Neutrophil (primary cell): ENCODE data around the gene NFE2L1.

ENCODE experiments used
- H3K27ac ChIP-seq: fragments of 200-600 bp; sonication (generic); 2 replicates; pipeline ENCODE4 v1.5.1; 2016; ENCODE audit warnings: mild to moderate bottlenecking, moderate library complexity
- H3K27me3 ChIP-seq: fragments of 200-600 bp; sonication (generic); 2 replicates; pipeline ENCODE4 v1.6.0; 2016; ENCODE audit warnings: mild to moderate bottlenecking
- H3K36me3 ChIP-seq: fragments of 200-600 bp; sonication (generic); 2 replicates; pipeline ENCODE4 v1.5.1; 2017
- H3K4me1 ChIP-seq, 2 experiments: fragments of 200-600 bp in 1 of 2; sonication (generic) in 1 of 2; 1 replicate in 1 of 2; 2 replicates in 1 of 2; pipeline versions ENCODE4 v1.5.1 to v1.6.1; 2013 to 2016; ENCODE audit warnings: low read depth in 1 of 2, low read length in 1 of 2, mild to moderate bottlenecking in 1 of 2, moderate library complexity in 1 of 2; ENCODE audit not compliant: control insufficient read depth in 1 of 2, insufficient read depth in 1 of 2
- H3K4me3 ChIP-seq, 2 experiments: fragments of 200-600 bp in 1 of 2; sonication (generic) in 1 of 2; 1 replicate in 1 of 2; 2 replicates in 1 of 2; pipeline ENCODE4 v1.5.1; 2013 to 2016; ENCODE audit warnings: low read depth in 1 of 2, low read length in 1 of 2, mild to moderate bottlenecking in 1 of 2, moderate library complexity in 1 of 2
- H3K9me3 ChIP-seq: fragments of 200-600 bp; sonication (generic); 2 replicates; pipeline ENCODE4 v1.5.1; 2016
- TF ChIP-seq, protein P1 (sequence below): fragments of 200-600 bp; sonication (generic); IDR thresholded peaks from 2 replicates; pipeline ENCODE4 v1.5.1; 2016; ENCODE audit warnings: antibody characterized with exemption

The NFE2L1 gene

DNA sequence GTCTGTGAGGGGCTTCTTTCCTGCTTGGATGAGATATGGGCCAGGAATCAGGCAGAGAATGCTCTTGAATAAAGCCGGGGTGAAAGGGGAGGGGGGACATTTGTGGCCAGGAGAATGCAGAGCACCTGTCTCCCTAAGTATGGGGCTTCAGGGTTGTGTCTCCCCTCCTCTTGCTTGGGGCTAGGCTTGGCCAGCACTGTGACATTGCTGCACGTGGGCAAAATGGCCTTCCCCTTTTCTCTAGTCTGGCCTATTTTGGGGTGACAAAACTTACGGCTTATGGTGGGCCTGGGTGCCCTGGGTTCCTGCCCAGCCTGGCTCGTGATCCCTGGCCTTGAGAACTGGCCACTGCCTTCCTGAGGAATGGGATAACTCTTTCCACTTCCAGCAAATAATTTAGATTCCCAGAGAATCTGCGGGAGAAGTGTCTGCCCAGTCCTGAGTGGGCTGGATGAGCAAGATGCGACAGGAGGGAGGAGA, 5.6 kb downstream of the NFE2L1 start:
- Histone ChIP-seq H3K4me3 (no peak overlapping the region), H3K36me3 (peaks cover 84% of the 10 kb centered on the region), H3K4me1 (peaks cover 20% of the 10 kb centered on the region in 2 experiments), H3K27me3 (no peaks in the 10 kb centered on the region), H3K27ac (no peak overlapping the region), H3K9me3 (no peaks in the 10 kb centered on the region)
- TF ChIP-seq, protein P1, sequence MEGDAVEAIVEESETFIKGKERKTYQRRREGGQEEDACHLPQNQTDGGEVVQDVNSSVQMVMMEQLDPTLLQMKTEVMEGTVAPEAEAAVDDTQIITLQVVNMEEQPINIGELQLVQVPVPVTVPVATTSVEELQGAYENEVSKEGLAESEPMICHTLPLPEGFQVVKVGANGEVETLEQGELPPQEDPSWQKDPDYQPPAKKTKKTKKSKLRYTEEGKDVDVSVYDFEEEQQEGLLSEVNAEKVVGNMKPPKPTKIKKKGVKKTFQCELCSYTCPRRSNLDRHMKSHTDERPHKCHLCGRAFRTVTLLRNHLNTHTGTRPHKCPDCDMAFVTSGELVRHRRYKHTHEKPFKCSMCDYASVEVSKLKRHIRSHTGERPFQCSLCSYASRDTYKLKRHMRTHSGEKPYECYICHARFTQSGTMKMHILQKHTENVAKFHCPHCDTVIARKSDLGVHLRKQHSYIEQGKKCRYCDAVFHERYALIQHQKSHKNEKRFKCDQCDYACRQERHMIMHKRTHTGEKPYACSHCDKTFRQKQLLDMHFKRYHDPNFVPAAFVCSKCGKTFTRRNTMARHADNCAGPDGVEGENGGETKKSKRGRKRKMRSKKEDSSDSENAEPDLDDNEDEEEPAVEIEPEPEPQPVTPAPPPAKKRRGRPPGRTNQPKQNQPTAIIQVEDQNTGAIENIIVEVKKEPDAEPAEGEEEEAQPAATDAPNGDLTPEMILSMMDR: no peak

DNA sequence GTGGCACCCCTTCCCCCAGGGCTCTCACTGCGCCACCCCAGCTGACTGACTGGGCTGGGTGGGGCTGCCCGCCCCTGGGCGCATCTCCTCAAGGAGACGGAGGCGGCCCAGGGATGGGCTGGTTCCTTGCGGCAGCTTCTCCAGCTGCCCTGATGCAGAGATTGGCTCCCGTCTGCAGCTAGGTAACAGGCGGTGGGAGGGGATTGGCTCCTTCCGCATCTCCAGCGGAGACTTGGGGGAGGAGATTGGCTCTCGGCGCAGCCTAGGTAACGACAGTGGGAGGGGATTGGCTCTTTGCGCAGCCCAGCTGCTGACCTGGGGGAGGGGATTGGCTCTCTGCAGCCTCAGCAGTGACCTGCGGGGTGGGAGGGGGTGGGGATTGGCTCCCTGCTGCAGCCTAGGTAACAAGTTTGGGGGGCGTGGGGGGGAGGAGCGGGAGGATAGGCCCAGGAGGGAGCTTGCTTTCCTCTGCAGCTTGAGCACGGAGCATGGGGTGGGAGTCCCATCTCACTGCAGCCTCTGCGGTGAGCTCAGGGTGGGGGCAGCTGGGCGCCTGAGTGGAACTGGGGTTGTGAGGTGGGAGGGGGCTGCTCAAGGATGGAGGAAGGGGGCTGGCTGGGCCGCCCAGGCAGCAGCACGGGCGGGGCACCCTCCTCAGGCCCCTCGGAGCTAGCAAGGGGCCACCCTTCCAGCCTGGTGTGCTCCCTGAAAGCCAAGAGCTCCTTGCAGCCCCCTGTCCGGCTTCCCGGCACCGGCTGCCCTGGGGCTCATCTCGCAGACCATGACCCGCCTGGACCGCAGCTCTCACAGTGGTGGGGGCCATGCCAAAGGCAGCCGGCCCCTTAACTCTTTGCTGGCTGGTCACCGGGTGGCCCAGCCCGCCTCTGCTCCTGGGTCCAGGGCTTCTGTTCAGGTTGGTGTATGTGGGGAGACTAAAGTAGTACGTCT, 6.4 kb downstream of the NFE2L1 start:
- no peak overlapping the region for H3K27ac ChIP-seq

DNA sequence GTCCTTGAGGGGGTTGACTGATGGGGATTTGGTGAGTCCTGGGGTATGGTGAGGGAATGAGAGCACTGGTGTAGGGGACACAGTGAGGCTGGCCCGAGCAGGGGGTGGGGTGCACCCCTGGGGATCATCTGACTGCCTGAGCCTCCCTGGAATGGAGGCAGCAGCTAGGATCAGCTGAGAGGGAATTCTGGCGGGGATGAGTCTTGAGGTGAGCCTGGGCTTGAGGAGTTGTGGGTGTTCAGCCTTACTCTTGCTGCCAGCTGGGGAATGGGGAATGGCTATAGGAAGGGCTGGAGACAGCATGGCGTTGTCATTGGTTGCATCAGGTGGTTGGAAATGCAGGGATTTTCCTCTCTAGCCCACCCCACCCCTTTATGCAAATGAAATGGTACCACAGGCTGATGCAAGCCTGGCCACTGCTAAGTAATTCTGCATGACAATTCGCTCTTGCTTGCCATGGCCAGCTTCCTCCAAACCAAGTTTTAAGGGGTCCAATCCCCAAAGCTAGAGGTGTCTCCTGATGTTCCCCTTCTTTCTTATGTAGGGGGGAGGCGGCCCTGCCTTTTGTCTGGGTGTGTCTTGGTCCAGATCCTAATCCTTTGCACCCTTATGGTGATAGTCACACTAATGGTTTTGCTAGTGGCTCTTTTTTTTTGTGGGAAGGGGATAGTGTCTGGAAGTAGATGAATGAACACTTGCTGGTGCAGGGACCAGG, 7.5 kb downstream of the NFE2L1 start:
- TF ChIP-seq, protein P1: no peak
- Histone ChIP-seq H3K36me3 (peaks cover 100% of the 10 kb centered on the region), H3K4me3 (no peak overlapping the region), H3K27me3 (no peaks in the 10 kb centered on the region), H3K4me1 (peaks cover 6 to 10% of the 10 kb centered on the region in 2 experiments), H3K27ac (no peak overlapping the region), H3K9me3 (no peaks in the 10 kb centered on the region)

More for the DNA sequence above, 6.4 kb downstream of the NFE2L1 start:
- H3K9me3 ChIP-seq: no peaks in the 10 kb centered on the region
- peaks cover 13% of the 10 kb centered on the region in 2 experiments for H3K4me1 ChIP-seq
- H3K36me3 ChIP-seq: peaks cover 91% of the 10 kb centered on the region
- no peak overlapping the region for H3K4me3 ChIP-seq
- no peaks in the 10 kb centered on the region for H3K27me3 ChIP-seq
- TF ChIP-seq, protein P1: no peak

DNA sequence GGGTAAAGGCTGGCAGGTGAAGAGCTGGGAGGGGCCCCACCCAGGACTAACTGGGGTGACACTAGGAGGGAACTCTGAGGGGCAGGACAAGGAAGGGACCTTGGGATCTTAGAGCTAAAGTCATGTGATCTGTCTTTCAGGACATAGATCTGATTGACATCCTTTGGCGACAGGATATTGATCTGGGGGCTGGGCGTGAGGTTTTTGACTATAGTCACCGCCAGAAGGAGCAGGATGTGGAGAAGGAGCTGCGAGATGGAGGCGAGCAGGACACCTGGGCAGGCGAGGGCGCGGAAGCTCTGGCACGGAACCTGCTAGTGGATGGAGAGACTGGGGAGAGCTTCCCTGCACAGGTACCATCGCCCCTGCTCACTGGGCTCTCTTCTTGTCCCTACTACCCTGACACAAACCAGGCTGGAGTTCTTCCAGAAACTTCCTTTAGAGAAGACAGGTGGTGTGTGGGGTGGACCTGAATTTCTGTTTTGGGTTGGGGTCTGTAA, 8.1 kb downstream of the NFE2L1 start:
- Histone ChIP-seq H3K36me3 (peaks cover 100% of the 10 kb centered on the region), H3K9me3 (no peaks in the 10 kb centered on the region), H3K4me3 (no peak overlapping the region), H3K4me1 (peaks cover 6 to 10% of the 10 kb centered on the region in 2 experiments), H3K27ac (no peak overlapping the region), H3K27me3 (no peaks in the 10 kb centered on the region)
- TF ChIP-seq, protein P1: no peak

DNA sequence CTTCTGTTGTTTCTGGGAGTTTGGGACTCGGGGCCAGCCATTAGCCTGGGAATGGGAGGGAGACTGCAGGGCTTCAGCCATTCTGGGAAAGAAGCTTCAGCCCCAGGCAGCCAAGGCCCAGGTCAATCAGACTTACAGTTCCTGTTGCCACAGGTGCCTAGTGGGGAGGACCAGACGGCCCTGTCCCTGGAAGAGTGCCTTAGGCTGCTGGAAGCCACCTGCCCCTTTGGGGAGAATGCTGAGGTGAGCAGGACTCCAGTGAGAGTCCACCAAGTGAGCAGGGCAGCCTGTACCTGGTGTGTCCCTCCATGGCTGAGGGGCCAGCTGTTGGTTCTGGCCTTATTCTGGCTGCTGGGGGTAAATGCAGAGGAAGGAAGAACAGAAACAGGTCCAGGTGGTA, 8.7 kb downstream of the NFE2L1 start:
- no peak overlapping the region for H3K4me3 ChIP-seq

More for the DNA sequence above, 8.7 kb downstream of the NFE2L1 start:
- Histone ChIP-seq H3K27me3 (no peaks in the 10 kb centered on the region), H3K36me3 (peaks cover 100% of the 10 kb centered on the region), H3K9me3 (no peaks in the 10 kb centered on the region), H3K4me1 (peaks cover 6 to 10% of the 10 kb centered on the region in 2 experiments), H3K27ac (no peak overlapping the region)
- TF ChIP-seq, protein P1: no peak
